GM12873 (cell line): Measurements from ENCODE around the gene CTR9.

Source experiments
- CTCF ChIP-seq: IDR thresholded peaks from 2 replicates; pipeline ENCODE4 v1.5.1; 2012; ENCODE audit warnings: low read depth, mild to moderate bottlenecking, moderate library complexity, low read length, control low read depth; ENCODE audit not compliant: insufficient read depth; ENCODE audit errors: missing control alignments

The CTR9 gene

GRCh38 chr11:10785146-10785474 is 34.1 kb downstream of the CTR9 start:
- TF ChIP-seq CTCF = no peak

- TF ChIP-seq CTCF = no peak
Observed at GRCh38 chr11:10786451-10786850, 35.4 kb downstream of the CTR9 start.

- TF ChIP-seq CTCF = peak; percentile 99
Observed at GRCh38 chr11:10792385-10793068, 41.5 kb downstream of the CTR9 start.

- TF ChIP-seq CTCF = no peak
Observed at GRCh38 chr11:10793470-10794255, 42.6 kb downstream of the CTR9 start.

GRCh38 chr11:10796191-10796590 is 45.1 kb downstream of the CTR9 start:
- TF ChIP-seq CTCF = no peak

- no peak for TF ChIP-seq CTCF
Observed at GRCh38 chr11:10797001-10797400, 46.0 kb downstream of the CTR9 start.

DNA sequence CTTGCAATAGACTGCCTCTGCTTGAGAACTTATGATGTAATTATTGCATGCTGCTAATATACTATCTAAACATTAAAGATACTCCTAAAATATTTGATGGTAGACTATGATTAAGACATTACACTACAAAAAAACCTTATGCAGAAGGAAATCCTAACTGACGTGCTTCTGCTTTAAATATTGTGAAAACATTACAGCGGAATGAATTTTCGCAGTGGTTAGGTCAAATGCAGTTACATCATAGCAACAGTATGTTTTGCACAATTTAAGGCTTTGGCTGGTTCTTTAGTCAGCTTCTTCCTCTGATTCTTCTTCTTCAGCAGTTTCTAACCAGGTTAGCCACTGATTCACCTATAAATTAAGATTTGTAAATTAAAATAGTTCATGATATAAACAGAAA is 46.5 kb downstream of the CTR9 start:
- TF ChIP-seq CTCF = no peak
